AG10803 (cell line): ENCODE measurements around the gene LRRC56.
"Not testable (repeated sequence)": the region's sequence is repeated elsewhere in the genome, so short reads cannot be mapped to it uniquely, and the experiment has no call there.

Experiments
- DNase-seq: peaks from one replicate; pipeline ENCODE4 v3.0.0; 2010; ENCODE audit warnings: low read depth
- H3K4me3 ChIP-seq: 2 replicates; pipeline ENCODE4 v1.5.1; 2011; ENCODE audit warnings: mild to moderate bottlenecking, low read length, control low read depth
- TF ChIP-seq, protein P1 (sequence below): conservative IDR thresholded peaks from 2 replicates; pipeline ENCODE4 v1.5.1; 2011; ENCODE audit warnings: mild to moderate bottlenecking, low read length, control low read depth, inconsistent platforms

Gene LRRC56

DNA sequence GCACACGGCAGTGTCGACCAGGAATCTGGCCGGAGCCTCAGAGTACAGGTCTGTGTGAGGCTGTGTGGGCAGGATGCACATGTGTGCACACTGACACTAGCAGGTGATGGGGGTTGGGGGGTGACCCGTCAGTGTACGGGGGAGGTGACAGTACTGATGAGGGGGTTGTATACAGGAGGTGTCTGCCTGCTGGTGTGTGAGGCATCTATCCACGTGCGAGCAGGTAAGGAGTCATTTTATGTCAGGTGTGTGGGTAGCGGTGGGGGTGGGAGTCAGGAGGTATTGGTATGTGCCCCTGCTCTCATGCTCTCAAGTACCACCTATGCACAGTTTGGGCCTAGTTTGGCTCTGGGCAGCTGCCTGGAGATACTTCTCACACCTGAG lies 34.5 kb downstream of the LRRC56 start:
- no peak for DNase-seq
- no peak overlapping the region for H3K4me3 ChIP-seq
- TF ChIP-seq, protein P1, sequence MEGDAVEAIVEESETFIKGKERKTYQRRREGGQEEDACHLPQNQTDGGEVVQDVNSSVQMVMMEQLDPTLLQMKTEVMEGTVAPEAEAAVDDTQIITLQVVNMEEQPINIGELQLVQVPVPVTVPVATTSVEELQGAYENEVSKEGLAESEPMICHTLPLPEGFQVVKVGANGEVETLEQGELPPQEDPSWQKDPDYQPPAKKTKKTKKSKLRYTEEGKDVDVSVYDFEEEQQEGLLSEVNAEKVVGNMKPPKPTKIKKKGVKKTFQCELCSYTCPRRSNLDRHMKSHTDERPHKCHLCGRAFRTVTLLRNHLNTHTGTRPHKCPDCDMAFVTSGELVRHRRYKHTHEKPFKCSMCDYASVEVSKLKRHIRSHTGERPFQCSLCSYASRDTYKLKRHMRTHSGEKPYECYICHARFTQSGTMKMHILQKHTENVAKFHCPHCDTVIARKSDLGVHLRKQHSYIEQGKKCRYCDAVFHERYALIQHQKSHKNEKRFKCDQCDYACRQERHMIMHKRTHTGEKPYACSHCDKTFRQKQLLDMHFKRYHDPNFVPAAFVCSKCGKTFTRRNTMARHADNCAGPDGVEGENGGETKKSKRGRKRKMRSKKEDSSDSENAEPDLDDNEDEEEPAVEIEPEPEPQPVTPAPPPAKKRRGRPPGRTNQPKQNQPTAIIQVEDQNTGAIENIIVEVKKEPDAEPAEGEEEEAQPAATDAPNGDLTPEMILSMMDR: no peak

DNA sequence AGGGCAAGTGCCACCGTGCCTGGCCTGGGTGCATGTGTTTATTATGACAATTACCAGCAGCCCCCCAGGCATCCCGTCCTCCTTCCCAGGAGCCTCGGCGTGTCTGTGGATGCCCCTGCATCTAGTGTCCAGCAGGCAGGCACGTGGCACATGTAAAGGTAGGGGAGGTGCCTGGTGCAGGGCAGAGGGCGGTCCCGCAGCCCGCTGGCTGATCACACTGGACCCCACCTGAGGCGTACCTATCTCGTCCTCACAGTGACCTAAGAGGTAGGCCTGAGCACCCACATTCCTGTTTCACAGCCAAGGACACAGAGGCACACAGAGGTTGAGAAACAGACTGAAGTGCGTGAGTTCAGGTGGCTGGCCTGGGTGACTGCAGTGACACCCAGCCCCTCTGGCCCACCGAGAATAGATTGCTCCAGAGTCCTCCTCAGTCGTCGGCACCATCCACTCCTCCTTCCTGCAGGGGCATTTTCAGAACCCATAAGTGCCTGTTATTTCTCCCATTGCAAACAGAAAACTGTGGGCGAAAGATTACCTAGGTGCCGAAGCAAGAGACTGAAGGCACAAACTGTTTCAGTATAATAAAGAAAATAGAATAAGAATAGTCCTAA lies 35.9 kb downstream of the LRRC56 start:
- no peak for DNase-seq
- no peak overlapping the region for H3K4me3 ChIP-seq
- TF ChIP-seq, protein P1: no peak

- H3K4me3 ChIP-seq: not testable (repeated sequence)
- DNase-seq: peak; percentile 26
Observed at GRCh38 chr11:574031-574570, 36.8 kb downstream of the LRRC56 start.

GRCh38 chr11:574632-575312 lies 37.4 kb downstream of the LRRC56 start:
- TF ChIP-seq, protein P1: no peak
- peak overlapping the region; percentile 67 for H3K4me3 ChIP-seq
- DNase-seq: no peak

DNA sequence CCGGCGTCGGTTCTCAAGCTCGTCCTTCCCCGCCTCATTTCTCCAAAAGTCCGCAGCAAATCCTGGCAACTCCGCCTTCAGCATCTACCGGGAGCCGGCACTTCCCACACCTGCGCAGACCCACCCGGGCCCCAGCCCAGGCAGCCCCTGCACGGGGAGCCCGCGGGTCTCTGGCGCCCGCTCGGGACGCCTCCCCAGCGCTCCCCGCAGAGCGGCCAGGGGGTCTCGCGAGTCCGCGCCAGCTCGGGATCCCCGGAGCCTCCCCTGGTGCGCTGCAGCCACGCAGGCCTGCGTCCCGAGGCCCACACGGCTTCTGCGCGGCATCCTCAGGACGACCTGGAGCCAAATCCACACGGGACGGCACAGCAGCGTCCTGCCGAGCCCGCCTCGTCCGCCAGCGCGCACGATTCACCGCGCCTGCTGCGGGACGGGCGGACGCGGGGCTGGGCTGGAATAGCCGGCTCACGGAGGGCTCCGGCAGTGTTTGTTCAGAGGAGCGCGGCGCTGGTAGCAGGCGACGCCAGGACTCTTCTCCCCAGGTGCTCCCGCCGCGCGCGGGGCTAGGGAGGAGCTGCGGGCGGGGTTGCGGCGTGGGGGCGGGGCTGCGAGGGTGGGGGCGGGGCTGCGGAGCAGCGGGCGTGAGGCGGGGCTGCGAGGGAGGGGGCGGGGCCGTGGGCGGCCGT lies 38.1 kb downstream of the LRRC56 start:
- peak overlapping the region; percentile 67 for H3K4me3 ChIP-seq
- TF ChIP-seq, protein P1: no peak
- DNase-seq: peak; percentile 37

DNA sequence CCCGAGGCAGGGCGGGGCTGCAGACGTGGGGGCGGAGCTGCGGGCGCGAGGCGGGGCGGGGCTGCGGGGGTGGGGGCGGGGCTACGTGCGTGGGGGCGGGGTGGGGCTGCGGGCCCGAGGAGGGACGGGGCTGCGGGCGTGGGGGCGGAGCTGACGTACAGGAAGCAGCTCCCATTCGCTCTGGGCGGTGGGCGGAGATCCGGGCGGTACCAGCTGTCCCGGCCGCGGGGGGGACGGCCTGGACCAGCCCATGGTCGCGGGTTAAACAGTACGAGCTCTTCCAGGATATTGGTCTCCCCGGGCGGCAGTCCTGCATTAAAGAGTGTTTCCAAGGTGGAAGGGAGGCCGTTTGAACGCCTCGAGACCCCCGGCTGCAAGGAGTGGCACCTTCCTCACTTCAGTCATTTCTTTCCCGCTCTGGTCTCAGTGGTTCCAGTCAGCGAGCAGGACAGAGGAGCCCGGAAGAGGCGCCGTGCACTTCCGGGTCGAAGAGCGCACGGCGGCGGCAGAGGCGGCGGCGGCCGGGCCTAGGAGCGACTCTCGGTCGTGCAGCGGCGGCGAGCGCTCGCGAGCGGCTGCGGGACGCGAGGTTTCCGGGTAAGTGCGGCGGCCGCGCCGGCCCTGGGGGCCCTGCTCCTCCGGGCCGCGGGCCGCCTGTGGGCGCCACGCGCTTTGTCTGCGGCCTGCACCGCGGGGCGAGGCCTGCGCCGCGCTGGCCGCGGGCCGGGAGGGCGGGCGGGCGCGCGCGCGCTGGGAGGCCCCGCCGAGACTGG lies 38.9 kb downstream of the LRRC56 start, which contains the start of gene PHRF1:
TSS of gene PHRF1 (plus strand) at position 475 of the 773 bp plus-strand sequence. CDS start 5,043 bp downstream, outside the sequence.
- peak within 1 kb of the TSS; percentile 93 for H3K4me3 ChIP-seq
- DNase-seq: peak; percentile 94
- TF ChIP-seq, protein P1: no peak
